ENCODE results near the gene DSC3. TPM values are rescaled to one million over a fixed set of nuclear protein-coding genes. Genes with fewer than 3 reads are reported as not detected.

Gene DSC3
- 1 to 10 TPM in 1 of 4 donors, under 1 TPM in 3; under 0.01 to 1.2 (median 0.27) TPM for polyA plus RNA-seq
- long read RNA-seq, donor 1: 0 reads
- long read RNA-seq, donor 2: 0 reads
- long read RNA-seq, donor 3: 0 reads
- long read RNA-seq, donor 4: 0 reads
- long read RNA-seq, donor 5: 0 reads
- long read RNA-seq, donor 6: 0 reads
- long read RNA-seq, donor 7: 0 reads
- long read RNA-seq, donor 8: 0 reads
- long read RNA-seq, donor 9: 0 reads
- long read RNA-seq, donor 10: 0 reads

DNA sequence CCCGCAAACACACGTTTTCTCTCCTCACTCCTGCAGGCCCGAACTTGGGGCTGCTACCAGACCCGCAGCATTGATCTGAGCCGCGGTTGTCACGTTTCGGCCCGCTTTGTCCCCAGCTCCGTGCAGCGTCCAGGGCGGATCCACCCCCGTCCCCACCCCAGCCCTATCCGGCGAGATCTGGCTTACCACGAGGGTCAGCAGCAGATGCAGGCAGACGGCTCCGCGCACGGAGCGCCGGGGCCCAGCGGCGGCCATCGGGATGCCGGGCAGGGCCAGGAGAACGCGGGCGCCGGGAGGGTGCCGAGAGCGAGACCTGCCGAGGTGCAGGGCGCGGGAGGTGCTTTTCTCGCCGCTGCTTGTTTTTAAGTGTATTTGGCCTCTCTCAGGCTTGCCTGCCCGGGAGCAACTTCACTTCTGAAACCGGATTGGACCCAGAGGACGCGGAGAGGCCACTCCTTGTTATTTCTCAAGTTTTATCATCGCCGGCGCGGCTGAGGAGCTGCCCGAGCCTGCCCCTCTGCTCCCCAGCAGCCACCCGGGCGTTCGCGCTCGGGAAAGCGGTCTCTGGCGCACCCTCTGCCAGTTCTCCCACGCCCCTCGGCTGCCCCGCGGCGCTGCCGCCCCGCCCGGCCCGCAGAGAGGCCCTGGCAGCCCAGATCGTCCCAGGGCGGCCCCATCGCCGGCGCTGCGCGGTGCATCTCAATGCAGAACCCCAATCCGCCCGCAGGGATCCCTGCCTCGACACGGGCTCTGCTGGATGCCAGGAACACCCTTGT lies at the start of gene DSC3:
Gene DSC3 (minus strand): TSS at position 337 of the 776 bp plus-strand sequence. CDS start 82 bp downstream, at position 255.
- no peak for FAIRE-seq
- DNase-seq: peak; percentile 60 to 73
- WGBS, 3 donors: 1 to 7% (median 4%) methylated on average over 69 to 73 of the region's 73 CpGs
- peaks cover 5 to 51% (median 24%) of the 10 kb centered on the region in 3 donors for H3K27me3 ChIP-seq (ENCODE audit: control insufficient read depth in 3 of 3, insufficient read depth in 3 of 3, low read length in 3 of 3)
- H3K36me3 ChIP-seq (ENCODE audit: control insufficient read depth in 3 of 3, insufficient read depth in 2 of 3, low read depth in 1 of 3, low read length in 3 of 3): no peaks in the 10 kb centered on the region
- peaks cover 0 to 15% (median 6%) of the 10 kb centered on the region in 3 donors for H3K4me1 ChIP-seq (ENCODE audit: control insufficient read depth in 3 of 3, insufficient read depth in 2 of 3, low read depth in 1 of 3, low read length in 2 of 3)
- no peak within 1 kb of the TSS for H3K27ac ChIP-seq (ENCODE audit: low read depth in 1 of 3, low read length in 2 of 3)
- peak within 1 kb of the TSS in 2 of 3 donors; percentile 24 to 36 for H3K4me3 ChIP-seq (ENCODE audit: low read depth in 1 of 3, low read length in 3 of 3)
- peaks cover 0 to 3% of the 10 kb centered on the region in 2 donors for H3K9me3 ChIP-seq (ENCODE audit: control insufficient read depth in 2 of 2, insufficient read depth in 1 of 2, low read depth in 1 of 2, low read length in 1 of 2)

DNA sequence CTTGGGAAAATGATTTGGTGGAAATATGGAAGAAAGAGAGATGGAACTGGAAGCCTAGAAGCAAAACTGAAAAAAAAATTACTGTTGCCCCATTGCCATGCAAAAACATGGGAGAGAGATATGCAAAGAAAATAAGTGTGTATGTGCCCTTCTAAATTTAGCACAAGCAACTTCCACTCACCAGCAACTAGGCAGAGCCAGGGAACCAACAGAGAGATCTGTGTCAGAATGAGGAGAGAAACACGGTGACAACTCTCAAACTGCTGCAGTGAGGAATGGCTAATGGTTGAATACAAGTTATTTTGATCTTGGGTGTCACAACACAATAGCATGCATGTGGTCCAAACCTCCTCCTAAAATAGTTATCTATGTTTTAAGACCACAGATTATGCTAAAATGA lies 48.8 kb upstream of the DSC3 start:
- Histone ChIP-seq H3K9me3 (ENCODE audit: control insufficient read depth in 2 of 2, insufficient read depth in 1 of 2, low read depth in 1 of 2, low read length in 1 of 2) (no peaks in the 10 kb centered on the region), H3K36me3 (ENCODE audit: control insufficient read depth in 3 of 3, insufficient read depth in 2 of 3, low read depth in 1 of 3, low read length in 3 of 3) (peaks cover 0 to 9% (median 6%) of the 10 kb centered on the region in 3 donors), H3K27me3 (ENCODE audit: control insufficient read depth in 3 of 3, insufficient read depth in 3 of 3, low read length in 3 of 3) (no peaks in the 10 kb centered on the region), H3K4me1 (ENCODE audit: control insufficient read depth in 3 of 3, insufficient read depth in 2 of 3, low read depth in 1 of 3, low read length in 2 of 3) (peaks cover 0 to 7% (median 3%) of the 10 kb centered on the region in 3 donors), H3K27ac (ENCODE audit: low read depth in 1 of 3, low read length in 2 of 3) (no peak overlapping the region), H3K4me3 (ENCODE audit: low read depth in 1 of 3, low read length in 3 of 3) (no peak overlapping the region)
- no peak for DNase-seq
- no peak for FAIRE-seq
- WGBS, 3 donors: 79 to 91% (median 85%) methylated on average over 1 of the region's 1 CpG

DNA sequence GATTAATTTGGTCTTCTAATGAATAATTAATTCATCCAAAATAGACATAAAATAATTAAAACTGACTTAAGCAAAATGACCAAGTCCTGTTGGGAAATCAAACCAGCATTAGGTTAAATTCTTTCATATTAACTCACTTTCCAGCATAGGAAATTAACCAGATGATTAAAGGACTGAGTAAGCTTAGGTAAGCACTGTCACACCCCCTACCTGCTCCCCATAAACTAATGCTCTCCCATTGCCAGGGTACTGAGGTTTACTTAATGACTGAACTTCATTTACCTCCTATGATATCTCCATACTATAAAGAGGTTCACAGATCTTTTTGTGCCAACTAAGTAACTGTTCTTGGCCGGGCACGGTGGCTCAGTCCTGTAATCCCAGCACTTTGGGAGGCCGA lies 46.0 kb upstream of the DSC3 start:
- Histone ChIP-seq H3K4me1 (ENCODE audit: control insufficient read depth in 3 of 3, insufficient read depth in 2 of 3, low read depth in 1 of 3, low read length in 2 of 3) (no peaks in the 10 kb centered on the region), H3K27ac (ENCODE audit: low read depth in 1 of 3, low read length in 2 of 3) (no peak overlapping the region), H3K27me3 (ENCODE audit: control insufficient read depth in 3 of 3, insufficient read depth in 3 of 3, low read length in 3 of 3) (no peaks in the 10 kb centered on the region), H3K4me3 (ENCODE audit: low read depth in 1 of 3, low read length in 3 of 3) (no peak overlapping the region), H3K9me3 (ENCODE audit: control insufficient read depth in 2 of 2, insufficient read depth in 1 of 2, low read depth in 1 of 2, low read length in 1 of 2) (no peaks in the 10 kb centered on the region), H3K36me3 (ENCODE audit: control insufficient read depth in 3 of 3, insufficient read depth in 2 of 3, low read depth in 1 of 3, low read length in 3 of 3) (peaks cover 0 to 9% (median 5%) of the 10 kb centered on the region in 3 donors)
- DNase-seq (no peak), FAIRE-seq (no peak)
- 89 to 95% (median 92%) methylated on average over 3 of the region's 3 CpGs for WGBS, 3 donors

DNA sequence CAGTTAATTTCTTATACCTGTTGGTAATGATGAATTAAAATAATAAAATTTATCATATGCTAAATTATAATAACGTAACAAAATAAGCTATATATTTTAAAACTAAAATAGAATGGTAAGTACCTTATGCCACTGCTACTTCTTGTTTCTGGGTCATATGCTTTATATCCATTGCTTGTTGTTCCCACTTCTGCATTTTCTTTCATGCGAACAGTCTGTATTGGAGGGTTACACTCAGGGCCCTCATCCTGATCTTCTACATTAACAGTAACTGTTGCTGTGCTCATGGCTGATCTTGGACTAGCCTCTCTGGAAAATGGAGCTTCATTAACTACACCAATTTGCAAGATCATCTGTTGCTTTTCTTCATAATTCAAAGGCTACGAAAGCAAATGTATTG lies 37.4 kb upstream of the DSC3 start:
- Histone ChIP-seq H3K36me3 (ENCODE audit: control insufficient read depth in 3 of 3, insufficient read depth in 2 of 3, low read depth in 1 of 3, low read length in 3 of 3) (peaks cover 4 to 22% (median 10%) of the 10 kb centered on the region in 3 donors), H3K27ac (ENCODE audit: low read depth in 1 of 3, low read length in 2 of 3) (no peak overlapping the region), H3K9me3 (ENCODE audit: control insufficient read depth in 2 of 2, insufficient read depth in 1 of 2, low read depth in 1 of 2, low read length in 1 of 2) (no peaks in the 10 kb centered on the region), H3K4me1 (ENCODE audit: control insufficient read depth in 3 of 3, insufficient read depth in 2 of 3, low read depth in 1 of 3, low read length in 2 of 3) (no peaks in the 10 kb centered on the region), H3K27me3 (ENCODE audit: control insufficient read depth in 3 of 3, insufficient read depth in 3 of 3, low read length in 3 of 3) (no peaks in the 10 kb centered on the region), H3K4me3 (ENCODE audit: low read depth in 1 of 3, low read length in 3 of 3) (no peak overlapping the region)
- DNase-seq: no peak
- FAIRE-seq: no peak
- 89 to 97% (median 91%) methylated on average over 3 of the region's 3 CpGs for WGBS, 3 donors

- no peak overlapping the region for H3K27ac ChIP-seq (ENCODE audit: low read depth in 1 of 3, low read length in 2 of 3)
- H3K4me3 ChIP-seq (ENCODE audit: low read depth in 1 of 3, low read length in 3 of 3): no peak overlapping the region
- WGBS, 3 donors: 56 to 91% (median 76%) methylated on average over 1 of the region's 1 CpG
- no peaks in the 10 kb centered on the region for H3K27me3 ChIP-seq (ENCODE audit: control insufficient read depth in 3 of 3, insufficient read depth in 3 of 3, low read length in 3 of 3)
- no peak for FAIRE-seq
- no peaks in the 10 kb centered on the region for H3K9me3 ChIP-seq (ENCODE audit: control insufficient read depth in 2 of 2, insufficient read depth in 1 of 2, low read depth in 1 of 2, low read length in 1 of 2)
- H3K4me1 ChIP-seq (ENCODE audit: control insufficient read depth in 3 of 3, insufficient read depth in 2 of 3, low read depth in 1 of 3, low read length in 2 of 3): no peaks in the 10 kb centered on the region
- peaks cover 4 to 26% (median 12%) of the 10 kb centered on the region in 3 donors for H3K36me3 ChIP-seq (ENCODE audit: control insufficient read depth in 3 of 3, insufficient read depth in 2 of 3, low read depth in 1 of 3, low read length in 3 of 3)
- DNase-seq: no peak
Measured at GRCh38 chr18:31077878-31078277, 35.3 kb upstream of the DSC3 start.

GRCh38 chr18:31072175-31072574 lies 29.6 kb upstream of the DSC3 start:
- no peaks in the 10 kb centered on the region for H3K27me3 ChIP-seq (ENCODE audit: control insufficient read depth in 3 of 3, insufficient read depth in 3 of 3, low read length in 3 of 3)
- H3K9me3 ChIP-seq (ENCODE audit: control insufficient read depth in 2 of 2, insufficient read depth in 1 of 2, low read depth in 1 of 2, low read length in 1 of 2): no peaks in the 10 kb centered on the region
- H3K36me3 ChIP-seq (ENCODE audit: control insufficient read depth in 3 of 3, insufficient read depth in 2 of 3, low read depth in 1 of 3, low read length in 3 of 3): peaks cover 0 to 28% (median 6%) of the 10 kb centered on the region in 3 donors
- no peaks in the 10 kb centered on the region for H3K4me1 ChIP-seq (ENCODE audit: control insufficient read depth in 3 of 3, insufficient read depth in 2 of 3, low read depth in 1 of 3, low read length in 2 of 3)
- DNase-seq (no peak), FAIRE-seq (no peak)
- no peak overlapping the region for H3K27ac ChIP-seq (ENCODE audit: low read depth in 1 of 3, low read length in 2 of 3)
- H3K4me3 ChIP-seq (ENCODE audit: low read depth in 1 of 3, low read length in 3 of 3): no peak overlapping the region
- WGBS, 3 donors: 80 to 84% (median 81%) methylated on average over 4 of the region's 4 CpGs

- 50 to 74% (median 70%) methylated on average over 3 of the region's 3 CpGs for WGBS, 3 donors
- DNase-seq: no peak
- H3K27me3 ChIP-seq (ENCODE audit: control insufficient read depth in 3 of 3, insufficient read depth in 3 of 3, low read length in 3 of 3): no peaks in the 10 kb centered on the region
- peaks cover 0 to 21% (median 6%) of the 10 kb centered on the region in 3 donors for H3K36me3 ChIP-seq (ENCODE audit: control insufficient read depth in 3 of 3, insufficient read depth in 2 of 3, low read depth in 1 of 3, low read length in 3 of 3)
- no peaks in the 10 kb centered on the region for H3K9me3 ChIP-seq (ENCODE audit: control insufficient read depth in 2 of 2, insufficient read depth in 1 of 2, low read depth in 1 of 2, low read length in 1 of 2)
- no peak overlapping the region for H3K4me3 ChIP-seq (ENCODE audit: low read depth in 1 of 3, low read length in 3 of 3)
- H3K4me1 ChIP-seq (ENCODE audit: control insufficient read depth in 3 of 3, insufficient read depth in 2 of 3, low read depth in 1 of 3, low read length in 2 of 3): no peaks in the 10 kb centered on the region
- FAIRE-seq: no peak
- no peak overlapping the region for H3K27ac ChIP-seq (ENCODE audit: low read depth in 1 of 3, low read length in 2 of 3)
Measured at GRCh38 chr18:31070206-31070605, 27.7 kb upstream of the DSC3 start.

DNA sequence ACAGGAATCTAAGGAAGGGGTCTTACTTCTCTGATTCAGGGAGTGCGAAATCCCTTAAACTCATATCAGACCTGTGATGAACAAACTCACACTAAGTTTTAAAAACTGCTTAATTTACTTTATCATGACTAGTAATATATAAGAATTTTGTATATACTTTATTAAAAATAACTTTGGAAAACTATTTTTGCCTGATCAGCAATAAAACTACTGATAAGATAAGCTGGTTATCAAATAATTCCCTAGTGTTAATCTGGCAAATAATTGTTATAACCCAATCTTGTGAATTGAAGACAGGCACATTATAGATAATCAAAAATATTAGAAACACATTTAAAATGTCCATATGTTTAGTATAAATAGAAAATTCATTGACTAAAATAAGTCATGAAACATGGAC lies 23.7 kb upstream of the DSC3 start:
- no peaks in the 10 kb centered on the region for H3K4me1 ChIP-seq (ENCODE audit: control insufficient read depth in 3 of 3, insufficient read depth in 2 of 3, low read depth in 1 of 3, low read length in 2 of 3)
- H3K9me3 ChIP-seq (ENCODE audit: control insufficient read depth in 2 of 2, insufficient read depth in 1 of 2, low read depth in 1 of 2, low read length in 1 of 2): no peaks in the 10 kb centered on the region
- peak; percentile 86 for FAIRE-seq
- H3K27me3 ChIP-seq (ENCODE audit: control insufficient read depth in 3 of 3, insufficient read depth in 3 of 3, low read length in 3 of 3): no peaks in the 10 kb centered on the region
- H3K27ac ChIP-seq (ENCODE audit: low read depth in 1 of 3, low read length in 2 of 3): no peak overlapping the region
- no peak for DNase-seq
- WGBS, 3 donors: 94 to 95% (median 95%) methylated on average over 1 of the region's 1 CpG
- H3K36me3 ChIP-seq (ENCODE audit: control insufficient read depth in 3 of 3, insufficient read depth in 2 of 3, low read depth in 1 of 3, low read length in 3 of 3): peaks cover 0 to 11% (median 2%) of the 10 kb centered on the region in 3 donors
- no peak overlapping the region for H3K4me3 ChIP-seq (ENCODE audit: low read depth in 1 of 3, low read length in 3 of 3)

Measured in small intestine (tissue), 16 donors.